ENCODE data around the gene CP.

GRCh38 chr3:149231871-149232270 lies 10.2 kb upstream of the CP start:
- TF ChIP-seq CTCF (optimal IDR thresholded peaks at IDR 0.05 in 1 of 3, IDR thresholded peaks at IDR 0.05 in 1 of 3, conservative IDR thresholded peaks at IDR 0.05 in 1 of 3; ENCODE audit: extremely low read depth in 1 of 3, insufficient read depth in 2 of 3, low read length in 3 of 3): no peak
- no peak for TF ChIP-seq EZH2 (IDR thresholded peaks at IDR 0.05; ENCODE audit: low read length)

Data from keratinocyte (primary cell).